ENCODE data around the gene PDZRN4.

Gene PDZRN4

GRCh38 chr12:41521872-41522379 is 333.8 kb downstream of the PDZRN4 start:
- TF ChIP-seq FOXM1 (IDR thresholded peaks at IDR 0.05; ENCODE audit: borderline replicate concordance, low read depth) (peak; percentile 95), RAD21 (IDR thresholded peaks at IDR 0.05; ENCODE audit: low read depth) (no peak), EP300 (IDR thresholded peaks at IDR 0.05; ENCODE audit: borderline replicate concordance) (peak; percentile 85), CREB1 (IDR thresholded peaks at IDR 0.05; ENCODE audit: low read depth) (no peak), EGR1 (IDR thresholded peaks at IDR 0.05) (no peak), TEAD4 (IDR thresholded peaks at IDR 0.05) (peak; percentile 72), YY1 (IDR thresholded peaks at IDR 0.05; ENCODE audit: low read depth) (no peak), ZBTB7A (IDR thresholded peaks at IDR 0.05; ENCODE audit: low read depth) (no peak), TAF1 (IDR thresholded peaks at IDR 0.05; ENCODE audit: low read depth) (no peak), MAX (IDR thresholded peaks at IDR 0.05) (no peak), TCF12 (IDR thresholded peaks at IDR 0.05; ENCODE audit: low read depth) (peak; percentile 76; the same call in 1 of the 2 replicates), REST (IDR thresholded peaks at IDR 0.05; ENCODE audit: low read depth) (no peak), USF1 (IDR thresholded peaks at IDR 0.05) (no peak), NFIC (IDR thresholded peaks at IDR 0.05) (peak; percentile 91), CEBPB (IDR thresholded peaks at IDR 0.05) (peak; percentile 63)

GRCh38 chr12:41527062-41527461 is 338.9 kb downstream of the PDZRN4 start:
- TF ChIP-seq TAF1 (IDR thresholded peaks at IDR 0.05; ENCODE audit: low read depth) (no peak), TEAD4 (IDR thresholded peaks at IDR 0.05) (no peak), MAX (IDR thresholded peaks at IDR 0.05) (no peak), FOXM1 (IDR thresholded peaks at IDR 0.05; ENCODE audit: borderline replicate concordance, low read depth) (no peak), ZBTB7A (IDR thresholded peaks at IDR 0.05; ENCODE audit: low read depth) (no peak), YY1 (IDR thresholded peaks at IDR 0.05; ENCODE audit: low read depth) (no peak), EP300 (IDR thresholded peaks at IDR 0.05; ENCODE audit: borderline replicate concordance) (no peak), RAD21 (IDR thresholded peaks at IDR 0.05; ENCODE audit: low read depth) (no peak), CREB1 (IDR thresholded peaks at IDR 0.05; ENCODE audit: low read depth) (no peak), USF1 (IDR thresholded peaks at IDR 0.05) (no peak), CEBPB (IDR thresholded peaks at IDR 0.05) (no peak), TCF12 (IDR thresholded peaks at IDR 0.05; ENCODE audit: low read depth) (no peak), NFIC (IDR thresholded peaks at IDR 0.05) (no peak), REST (IDR thresholded peaks at IDR 0.05; ENCODE audit: low read depth) (no peak), EGR1 (IDR thresholded peaks at IDR 0.05) (no peak)

- no peak for TF ChIP-seq CREB1 (IDR thresholded peaks at IDR 0.05; ENCODE audit: low read depth)
- no peak for TF ChIP-seq NFIC (IDR thresholded peaks at IDR 0.05)
- TF ChIP-seq FOXM1 (IDR thresholded peaks at IDR 0.05; ENCODE audit: borderline replicate concordance, low read depth) = no peak
- TF ChIP-seq USF1 (IDR thresholded peaks at IDR 0.05) = no peak
- TF ChIP-seq EGR1 (IDR thresholded peaks at IDR 0.05) = no peak
- no peak for TF ChIP-seq TAF1 (IDR thresholded peaks at IDR 0.05; ENCODE audit: low read depth)
- no peak for TF ChIP-seq EP300 (IDR thresholded peaks at IDR 0.05; ENCODE audit: borderline replicate concordance)
- TF ChIP-seq CEBPB (IDR thresholded peaks at IDR 0.05) = no peak
- no peak for TF ChIP-seq YY1 (IDR thresholded peaks at IDR 0.05; ENCODE audit: low read depth)
- no peak for TF ChIP-seq REST (IDR thresholded peaks at IDR 0.05; ENCODE audit: low read depth)
- TF ChIP-seq TCF12 (IDR thresholded peaks at IDR 0.05; ENCODE audit: low read depth) = no peak
- no peak for TF ChIP-seq TEAD4 (IDR thresholded peaks at IDR 0.05)
- TF ChIP-seq MAX (IDR thresholded peaks at IDR 0.05) = no peak
Observed at GRCh38 chr12:41527534-41528116, 339.5 kb downstream of the PDZRN4 start.
